ENCODE results near the gene THSD7B. TPM values are rescaled to one million over a fixed set of nuclear protein-coding genes. Genes with fewer than 3 reads are reported as not detected.

The THSD7B gene
- total RNA-seq, 1 donor from 2014 or later, result 12.0 TPM

- DNase-seq (ENCODE audit: low spot score, unreplicated experiment), result no peak
- Mint-ChIP-seq H3K36me3 (ENCODE audit: insufficient read depth) (no peaks in the 10 kb centered on the region), H3K9me3 (ENCODE audit: low read depth) (no peaks in the 10 kb centered on the region), H3K27me3 (no peaks in the 10 kb centered on the region), H3K4me3 (ENCODE audit: low read depth) (no peak overlapping the region), H3K4me1 (ENCODE audit: low read depth) (peaks cover 5% of the 10 kb centered on the region), H3K27ac (no peak overlapping the region)
- no peak for TF ChIP-seq CTCF (IDR thresholded peaks at IDR 0.05; ENCODE audit: unreplicated experiment)
These were observed 372.9 kb downstream of the THSD7B start for GRCh38 chr2:137138263-137138662.

DNA sequence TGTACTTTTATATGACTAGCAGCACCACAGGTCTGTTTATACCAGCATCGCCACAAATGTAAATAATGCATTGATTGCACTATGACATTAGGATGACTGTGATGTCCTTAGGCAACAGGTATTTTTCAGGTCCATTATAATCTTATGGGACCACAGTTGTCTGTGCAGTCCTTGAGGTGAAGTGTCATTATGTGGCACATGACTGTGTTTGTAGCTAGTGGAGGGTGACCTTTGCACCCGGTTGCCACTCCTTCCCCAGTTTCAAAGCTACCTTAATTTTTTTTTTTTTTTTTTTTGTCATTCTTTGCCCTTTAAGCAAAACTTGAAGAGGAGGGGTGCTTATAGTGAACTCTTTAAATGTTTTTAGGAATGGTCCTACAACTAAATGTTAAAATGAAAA, 386.4 kb downstream of the THSD7B start:
- TF ChIP-seq CTCF (IDR thresholded peaks at IDR 0.05; ENCODE audit: unreplicated experiment), result no peak
- H3K4me1 Mint-ChIP-seq (ENCODE audit: low read depth), result peaks cover 5% of the 10 kb centered on the region
- peaks cover 17% of the 10 kb centered on the region for H3K27me3 Mint-ChIP-seq
- DNase-seq (ENCODE audit: low spot score, unreplicated experiment), result no peak
- peaks cover 9% of the 10 kb centered on the region for H3K9me3 Mint-ChIP-seq (ENCODE audit: low read depth)
- H3K4me3 Mint-ChIP-seq (ENCODE audit: low read depth), result no peak overlapping the region
- no peak overlapping the region for H3K27ac Mint-ChIP-seq
- peaks cover 1% of the 10 kb centered on the region for H3K36me3 Mint-ChIP-seq (ENCODE audit: insufficient read depth)

DNA sequence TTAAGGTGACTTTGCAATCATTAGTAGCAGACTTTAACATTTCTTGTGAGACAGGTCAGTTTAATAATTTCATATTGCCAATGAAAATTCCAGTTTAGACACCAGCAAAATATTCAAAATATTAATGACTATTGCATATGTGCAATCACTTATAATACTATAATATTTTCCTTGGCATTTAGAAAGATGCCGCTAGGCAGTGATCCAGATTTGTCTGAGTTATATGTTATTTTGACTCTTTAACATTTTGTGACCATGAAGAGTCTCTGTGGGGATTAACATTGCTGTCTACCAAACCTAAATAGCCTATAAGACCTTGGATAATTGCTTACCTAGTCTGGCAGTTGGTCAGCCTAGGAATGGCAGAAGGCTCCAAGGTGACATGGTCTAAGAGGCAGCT, 389.6 kb downstream of the THSD7B start:
- Mint-ChIP-seq H3K36me3 (ENCODE audit: insufficient read depth) (no peaks in the 10 kb centered on the region), H3K9me3 (ENCODE audit: low read depth) (no peaks in the 10 kb centered on the region), H3K4me3 (ENCODE audit: low read depth) (no peak overlapping the region), H3K27ac (no peak overlapping the region), H3K4me1 (ENCODE audit: low read depth) (peaks cover 5% of the 10 kb centered on the region), H3K27me3 (peaks cover 46% of the 10 kb centered on the region)
- TF ChIP-seq CTCF (IDR thresholded peaks at IDR 0.05; ENCODE audit: unreplicated experiment), result no peak
- DNase-seq (ENCODE audit: low spot score, unreplicated experiment), result no peak

DNA sequence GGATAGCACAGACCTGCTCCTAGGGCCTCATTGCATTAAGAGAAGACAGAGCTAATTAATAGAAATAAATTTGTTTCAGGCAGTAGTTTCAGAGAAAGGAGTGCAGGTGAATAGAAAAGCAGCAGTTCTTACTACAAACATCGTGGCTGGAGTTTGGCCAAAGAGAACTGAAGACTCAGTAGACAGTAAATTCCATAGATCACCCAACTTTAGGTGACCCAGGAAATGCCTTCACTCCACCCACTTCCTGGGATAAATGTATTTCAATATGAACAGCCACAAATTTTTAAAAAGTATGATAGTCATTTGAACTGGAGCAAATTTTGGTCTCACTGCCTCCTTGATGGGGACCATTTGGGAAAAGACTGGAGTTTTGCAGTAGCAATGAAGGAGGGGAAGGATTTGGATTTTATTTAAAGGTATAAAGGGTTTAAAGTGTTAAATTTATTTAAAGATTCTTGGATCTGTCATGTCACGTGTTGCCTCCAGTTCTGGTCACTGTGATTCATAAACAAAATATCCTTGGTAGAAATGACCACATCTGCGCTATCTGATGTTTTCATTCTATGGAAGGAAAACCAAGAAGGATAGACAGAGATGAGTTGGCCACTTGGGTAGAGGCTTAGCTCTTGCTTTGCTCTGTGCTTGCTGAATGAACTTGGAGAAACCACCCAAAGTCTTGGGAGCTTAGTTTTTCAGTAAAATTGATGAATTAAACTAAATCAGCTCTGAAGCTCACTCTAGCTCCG, 390.2 kb downstream of the THSD7B start:
- Mint-ChIP-seq H3K4me3 (ENCODE audit: low read depth) (no peak overlapping the region), H3K36me3 (ENCODE audit: insufficient read depth) (no peaks in the 10 kb centered on the region), H3K9me3 (ENCODE audit: low read depth) (no peaks in the 10 kb centered on the region)

DNA sequence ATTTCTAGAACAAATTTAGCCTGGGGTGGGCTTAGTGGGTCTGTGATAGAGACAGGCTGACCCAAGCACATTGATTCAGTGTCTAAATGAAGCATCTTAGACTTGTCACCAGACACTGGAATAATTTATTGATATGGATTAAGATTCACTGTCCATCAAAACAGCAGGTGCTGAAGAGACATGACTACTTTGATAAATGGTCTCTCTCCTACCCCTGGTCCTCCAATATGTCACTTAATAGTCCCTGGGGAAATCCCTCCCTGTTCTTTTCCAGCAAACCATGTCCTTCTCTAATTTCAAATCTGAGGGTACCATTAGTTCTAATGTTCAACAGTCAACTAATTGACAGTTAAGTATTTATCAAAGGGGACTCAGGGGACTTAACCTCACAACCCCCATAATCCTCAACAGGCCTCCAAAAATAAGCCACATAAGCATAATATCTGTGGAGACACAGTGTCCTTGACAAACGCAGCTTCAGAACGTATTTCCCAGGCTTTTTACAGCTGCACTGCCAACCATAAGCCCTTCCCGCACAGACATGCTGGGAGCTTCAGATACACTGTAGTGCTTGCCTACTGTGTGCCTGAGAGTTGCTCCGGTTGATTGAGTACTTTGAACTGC, 391.0 kb downstream of the THSD7B start:
- H3K27ac Mint-ChIP-seq, result no peak overlapping the region
- H3K4me3 Mint-ChIP-seq (ENCODE audit: low read depth), result no peak overlapping the region
- H3K27me3 Mint-ChIP-seq, result peaks cover 52% of the 10 kb centered on the region
- peaks cover 10% of the 10 kb centered on the region for H3K4me1 Mint-ChIP-seq (ENCODE audit: low read depth)
- TF ChIP-seq CTCF (IDR thresholded peaks at IDR 0.05; ENCODE audit: unreplicated experiment), result no peak
- no peak for DNase-seq (ENCODE audit: low spot score, unreplicated experiment)
- H3K9me3 Mint-ChIP-seq (ENCODE audit: low read depth), result no peaks in the 10 kb centered on the region
- no peaks in the 10 kb centered on the region for H3K36me3 Mint-ChIP-seq (ENCODE audit: insufficient read depth)

More for the DNA sequence above, 390.2 kb downstream of the THSD7B start:
- Mint-ChIP-seq H3K27me3 (peaks cover 49% of the 10 kb centered on the region), H3K27ac (no peak overlapping the region), H3K4me1 (ENCODE audit: low read depth) (peaks cover 10% of the 10 kb centered on the region)
- no peak for DNase-seq (ENCODE audit: low spot score, unreplicated experiment)
- no peak for TF ChIP-seq CTCF (IDR thresholded peaks at IDR 0.05; ENCODE audit: unreplicated experiment)

All from progenitor cell of endocrine pancreas (in vitro differentiated cells).